Hepatocyte (in vitro differentiated cells): ENCODE results near the gene SLC43A2. TPM values are rescaled to one million over a fixed set of nuclear protein-coding genes. Genes with fewer than 3 reads are reported as not detected.
"Not testable (repeated sequence)": the region's sequence is repeated elsewhere in the genome, so short reads cannot be mapped to it uniquely, and the experiment has no call there.

Source experiments
- DNase-seq: peaks from one replicate; pipeline ENCODE4 v3.0.0-alpha.2; 2016; ENCODE audit warnings: low spot score
- H2AFZ ChIP-seq: fragments of 200-600 bp; sonication (generic); 2 replicates; pipeline ENCODE4 v1.6.0; 2016; ENCODE audit warnings: antibody characterized with exemption, mild to moderate bottlenecking
- H3K27ac ChIP-seq: fragments of 200-600 bp; sonication (generic); 2 replicates; pipeline ENCODE4 v1.5.1; 2016; ENCODE audit warnings: mild to moderate bottlenecking
- H3K27me3 ChIP-seq: fragments of 200-600 bp; sonication (generic); 2 replicates; pipeline ENCODE4 v1.6.1; 2016
- H3K36me3 ChIP-seq: fragments of 200-600 bp; sonication (generic); replicated peaks from 2 replicates; pipeline ENCODE4 v1.5.1; 2016; ENCODE audit warnings: low read depth; ENCODE audit not compliant: insufficient read depth
- H3K4me1 ChIP-seq: fragments of 200-600 bp; sonication (generic); 2 replicates; pipeline ENCODE4 v1.5.1; 2016; ENCODE audit warnings: mild to moderate bottlenecking, moderate library complexity; ENCODE audit not compliant: insufficient read depth
- H3K4me2 ChIP-seq: fragments of 200-600 bp; sonication (generic); 2 replicates; pipeline ENCODE4 v1.6.0; 2016
- H3K4me3 ChIP-seq: fragments of 200-600 bp; sonication (generic); 2 replicates; pipeline ENCODE4 v1.5.1; 2016; ENCODE audit warnings: mild to moderate bottlenecking
- H3K79me2 ChIP-seq: fragments of 200-600 bp; sonication (generic); 2 replicates; pipeline ENCODE4 v1.6.0; 2017; ENCODE audit warnings: mild to moderate bottlenecking
- H3K9me2 ChIP-seq: fragments of 200-600 bp; sonication (generic); replicated peaks from 2 replicates; pipeline ENCODE4 v1.6.0; 2017; ENCODE audit warnings: mild to moderate bottlenecking; ENCODE audit not compliant: insufficient read depth
- H3K9me3 ChIP-seq: fragments of 200-600 bp; sonication (generic); 2 replicates; pipeline ENCODE4 v1.5.1; 2016; ENCODE audit warnings: low read depth, mild to moderate bottlenecking
- H4K20me1 ChIP-seq: fragments of 200-600 bp; sonication (generic); 2 replicates; pipeline ENCODE4 v1.6.0; 2016; ENCODE audit warnings: mild to moderate bottlenecking; ENCODE audit not compliant: insufficient read depth, poor library complexity, severe bottlenecking
- EZH2 ChIP-seq: fragments of 200-600 bp; sonication (generic); IDR thresholded peaks from 2 replicates; pipeline ENCODE4 v1.6.1; 2016; ENCODE audit warnings: antibody characterized with exemption, mild to moderate bottlenecking, borderline replicate concordance
- EZH2phosphoT487 ChIP-seq: fragments of 200-600 bp; sonication (generic); IDR thresholded peaks from one replicate; pipeline ENCODE4 v1.6.1; 2018; ENCODE audit warnings: antibody characterized with exemption, mild to moderate bottlenecking, low read depth, moderate library complexity; ENCODE audit not compliant: unreplicated experiment, severe bottlenecking
- WGBS: methylation state at CpG from one replicate; pipeline ENCODE4 v1.1.6; 2016; ENCODE audit warnings: low lambda C conversion rate; ENCODE audit errors: missing lambda C conversion rate; 5-methylcytosine and 5-hydroxymethylcytosine counted together
- polyA plus RNA-seq: library from polyadenylated mRNA; unstranded; fragments of >200 nt; fragmentation: Nextera tagmentation; extraction: Ambion mirVana; gene quantifications from 2 replicates; pipeline ENCODE4 v1.2.1, GENCODE V29; 2016
- total RNA-seq: library from RNA; depleted of rRNA; stranded (reverse); fragments of >200 nt; gene quantifications from 2 replicates; pipeline ENCODE4 v1.2.3, GENCODE V29; 2014
- TF ChIP-seq, protein P1 (sequence below): fragments of 200-600 bp; sonication (generic); IDR thresholded peaks from 2 replicates; pipeline ENCODE4 v1.5.1; 2016; ENCODE audit warnings: antibody characterized with exemption, mild to moderate bottlenecking; ENCODE audit not compliant: poor library complexity

The SLC43A2 gene
- total and polyA plus RNA-seq, 2 experiments from 2014 or later = 6.0 to 10.2 TPM

DNA sequence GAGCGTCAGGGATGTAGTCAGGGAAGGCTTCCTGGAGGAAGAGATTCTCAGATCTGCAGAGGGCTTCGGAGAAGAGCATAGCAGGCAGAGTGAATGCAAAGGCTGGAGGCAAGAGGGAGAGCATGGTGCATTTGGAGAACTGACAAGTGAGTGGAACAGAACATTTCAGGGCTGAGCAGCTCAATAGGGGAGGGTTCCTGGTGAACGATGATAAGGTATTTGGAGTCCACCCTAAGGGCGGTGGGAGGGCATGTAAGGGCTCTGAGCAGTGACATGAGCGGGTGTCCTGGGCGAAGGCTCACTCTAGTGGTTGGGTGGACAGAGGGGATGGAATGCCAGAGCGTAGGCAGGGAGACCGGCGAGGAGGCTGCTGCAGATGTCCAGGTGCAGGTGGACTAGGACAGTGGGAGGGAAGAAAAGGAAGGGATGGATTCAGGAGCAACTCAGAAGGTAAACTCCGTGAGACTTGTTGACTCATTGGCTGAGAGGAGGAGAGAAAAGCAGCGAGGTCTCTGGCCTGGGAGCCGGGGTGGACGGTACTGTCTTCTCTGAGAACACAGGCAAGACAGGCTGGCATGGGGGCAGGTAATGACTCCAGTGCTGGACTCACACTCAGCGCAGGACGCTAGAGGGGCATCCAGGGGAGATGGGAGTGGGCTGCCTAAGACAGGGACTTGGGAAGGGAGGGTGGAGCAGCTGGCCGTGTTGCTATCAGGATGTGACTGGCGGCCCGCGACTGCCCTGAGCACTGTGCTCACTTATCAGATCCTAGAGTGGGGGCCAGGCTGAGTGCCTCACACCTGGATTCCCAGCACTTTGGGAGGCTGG, 64.6 kb downstream of the SLC43A2 start:
- 53% methylated on average over 19 of the region's 19 CpGs for WGBS
- no peak for TF ChIP-seq EZH2
- peaks cover 31% of the 10 kb centered on the region for H4K20me1 ChIP-seq
- no peaks in the 10 kb centered on the region for H3K36me3 ChIP-seq
- H3K27ac ChIP-seq = no peak overlapping the region
- H2AFZ ChIP-seq = no peak overlapping the region
- H3K4me1 ChIP-seq = peaks cover 24% of the 10 kb centered on the region
- no peaks in the 10 kb centered on the region for H3K27me3 ChIP-seq
- DNase-seq = peak; percentile 30
- H3K4me2 ChIP-seq = no peak overlapping the region
- no peak overlapping the region for H3K4me3 ChIP-seq
- peaks cover 31% of the 10 kb centered on the region for H3K79me2 ChIP-seq
- H3K9me3 ChIP-seq = no peaks in the 10 kb centered on the region
- no peaks in the 10 kb centered on the region for H3K9me2 ChIP-seq

DNA sequence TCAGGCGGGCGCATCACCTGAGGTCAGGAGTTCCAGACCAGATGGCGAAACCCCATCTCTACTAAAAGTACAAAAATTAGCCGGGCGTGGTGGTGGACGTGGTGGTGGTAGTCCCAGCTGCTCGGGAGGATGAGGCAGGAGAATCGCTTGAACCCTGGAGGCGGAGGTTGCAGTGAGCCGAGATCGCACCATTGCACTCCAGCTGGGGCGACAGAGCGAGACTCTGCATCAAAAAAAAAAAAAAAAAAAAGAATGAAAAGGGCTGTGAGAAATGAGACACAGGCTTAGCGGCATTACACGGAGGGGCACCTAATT, 65.2 kb downstream of the SLC43A2 start:
- DNase-seq, H3K4me3 ChIP-seq, H3K9me3 ChIP-seq, H3K36me3 ChIP-seq, H2AFZ ChIP-seq, H3K27me3 ChIP-seq, H3K9me2 ChIP-seq, H3K4me2 ChIP-seq, H3K27ac ChIP-seq: not testable (repeated sequence)
- peaks cover 24% of the 10 kb centered on the region for H3K4me1 ChIP-seq
- peaks cover 36% of the 10 kb centered on the region for H3K79me2 ChIP-seq
- peaks cover 34% of the 10 kb centered on the region for H4K20me1 ChIP-seq
- 93% methylated on average over 15 of the region's 15 CpGs for WGBS

DNA sequence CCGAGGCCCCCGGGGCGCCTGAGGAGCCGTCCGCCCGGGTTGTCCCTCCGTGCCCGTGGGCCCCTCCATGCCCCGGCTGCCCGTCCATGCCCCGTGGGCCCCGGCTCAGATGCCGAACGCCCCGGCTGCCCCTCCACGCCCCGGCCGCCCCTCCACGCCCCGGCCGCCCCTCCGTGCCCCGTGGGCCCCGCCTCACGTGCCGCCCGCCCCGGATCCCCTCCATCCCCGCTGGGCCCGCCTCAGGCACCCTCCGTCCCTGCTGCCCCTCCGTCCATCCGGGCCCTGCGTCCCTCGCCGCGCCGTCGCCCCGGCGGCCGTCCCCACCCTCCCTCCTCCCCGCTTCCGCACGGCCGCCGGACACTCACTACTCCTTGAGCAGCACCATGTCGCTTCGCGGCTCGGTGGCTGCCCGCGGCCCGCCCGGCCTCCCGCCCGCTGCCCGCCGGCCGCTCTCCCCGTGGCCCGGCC, 66.4 kb downstream of the SLC43A2 start:
- Histone ChIP-seq H3K4me2 (peak overlapping the region; percentile 97), H3K36me3 (no peaks in the 10 kb centered on the region), H3K9me3 (no peaks in the 10 kb centered on the region), H3K27ac (peak overlapping the region; percentile 97), H3K79me2 (peaks cover 42% of the 10 kb centered on the region), H2AFZ (no peak overlapping the region), H3K4me3 (peak overlapping the region; percentile 82), H3K9me2 (no peaks in the 10 kb centered on the region), H4K20me1 (peaks cover 35% of the 10 kb centered on the region), H3K4me1 (peaks cover 24% of the 10 kb centered on the region), H3K27me3 (no peaks in the 10 kb centered on the region)
- TF ChIP-seq EZH2phosphoT487 = no peak
- TF ChIP-seq EZH2 = no peak
- TF ChIP-seq, protein P1, sequence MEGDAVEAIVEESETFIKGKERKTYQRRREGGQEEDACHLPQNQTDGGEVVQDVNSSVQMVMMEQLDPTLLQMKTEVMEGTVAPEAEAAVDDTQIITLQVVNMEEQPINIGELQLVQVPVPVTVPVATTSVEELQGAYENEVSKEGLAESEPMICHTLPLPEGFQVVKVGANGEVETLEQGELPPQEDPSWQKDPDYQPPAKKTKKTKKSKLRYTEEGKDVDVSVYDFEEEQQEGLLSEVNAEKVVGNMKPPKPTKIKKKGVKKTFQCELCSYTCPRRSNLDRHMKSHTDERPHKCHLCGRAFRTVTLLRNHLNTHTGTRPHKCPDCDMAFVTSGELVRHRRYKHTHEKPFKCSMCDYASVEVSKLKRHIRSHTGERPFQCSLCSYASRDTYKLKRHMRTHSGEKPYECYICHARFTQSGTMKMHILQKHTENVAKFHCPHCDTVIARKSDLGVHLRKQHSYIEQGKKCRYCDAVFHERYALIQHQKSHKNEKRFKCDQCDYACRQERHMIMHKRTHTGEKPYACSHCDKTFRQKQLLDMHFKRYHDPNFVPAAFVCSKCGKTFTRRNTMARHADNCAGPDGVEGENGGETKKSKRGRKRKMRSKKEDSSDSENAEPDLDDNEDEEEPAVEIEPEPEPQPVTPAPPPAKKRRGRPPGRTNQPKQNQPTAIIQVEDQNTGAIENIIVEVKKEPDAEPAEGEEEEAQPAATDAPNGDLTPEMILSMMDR = no peak
- WGBS = no CpG with 5 or more reads among the region's 62 CpGs
- no peak for DNase-seq

DNA sequence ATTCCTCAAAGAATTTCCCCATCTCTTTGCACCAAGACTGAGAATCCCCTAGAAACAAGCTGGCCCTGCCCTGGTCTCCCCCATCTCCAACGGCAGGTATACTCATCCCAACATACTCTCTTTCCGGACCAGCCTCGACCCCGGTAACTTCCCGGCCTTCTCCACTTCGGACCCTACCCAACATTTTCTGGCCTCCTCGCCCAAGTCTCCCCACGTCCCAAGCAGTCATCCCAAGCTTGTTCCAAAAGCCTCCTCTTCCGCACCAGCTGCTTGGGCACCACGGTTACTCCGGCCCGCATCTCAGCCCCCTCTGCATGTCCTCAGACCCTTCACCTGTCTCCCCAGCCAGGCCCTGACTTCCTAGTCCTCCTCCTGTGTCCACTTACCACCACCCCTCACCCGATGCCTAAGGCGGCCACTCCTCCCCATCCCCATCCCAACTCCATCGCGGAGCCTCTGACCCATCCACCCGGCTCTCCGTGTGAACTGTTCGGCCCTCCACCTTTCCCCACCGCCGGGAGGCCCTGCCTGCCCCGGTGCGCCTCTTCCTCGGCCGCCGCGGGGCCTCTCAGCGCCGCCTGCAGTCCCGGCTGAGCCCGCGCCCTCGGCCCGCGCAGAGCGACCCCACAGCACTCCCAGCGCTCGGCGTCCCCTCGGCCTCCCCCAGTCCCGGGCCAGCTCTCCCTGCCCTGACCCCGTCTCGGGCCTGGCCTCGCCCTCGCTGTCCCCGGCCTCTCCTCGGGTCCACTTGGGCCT, 67.0 kb downstream of the SLC43A2 start:
- TF ChIP-seq EZH2phosphoT487 (no peak), EZH2 (no peak)
- TF ChIP-seq, protein P1 = peak; percentile 14
- H3K4me3 ChIP-seq = peak overlapping the region; percentile 82

More for the DNA sequence above, 67.0 kb downstream of the SLC43A2 start:
- peak overlapping the region; percentile 97 for H3K27ac ChIP-seq
- H3K4me2 ChIP-seq = peak overlapping the region; percentile 97
- H3K79me2 ChIP-seq = peaks cover 49% of the 10 kb centered on the region
- no peaks in the 10 kb centered on the region for H3K9me3 ChIP-seq
- no peak overlapping the region for H2AFZ ChIP-seq
- WGBS = 11% methylated on average over 29 of the region's 47 CpGs
- H3K9me2 ChIP-seq = no peaks in the 10 kb centered on the region
- H3K27me3 ChIP-seq = no peaks in the 10 kb centered on the region
- peaks cover 24% of the 10 kb centered on the region for H3K4me1 ChIP-seq
- no peaks in the 10 kb centered on the region for H3K36me3 ChIP-seq
- peaks cover 41% of the 10 kb centered on the region for H4K20me1 ChIP-seq
- DNase-seq = peak; percentile 73
